ENCODE measurements around the gene MCTP2. TPM values are rescaled to one million over a fixed set of nuclear protein-coding genes. Genes with fewer than 3 reads are reported as not detected.

Gene MCTP2
- total and polyA plus RNA-seq, 2 of the 13 experiments (the other 11 are each of a cell fraction or from before 2014, with no cell fraction given) = 5.1 to 8.6 TPM

GRCh38 chr15:94322141-94322540 lies 90.8 kb downstream of the MCTP2 start:
- Histone ChIP-seq H3K27ac (ENCODE audit: extremely low read length, insufficient read depth, low read length) (no peak overlapping the region), H3K9ac (ENCODE audit: insufficient read depth, low read depth, low read length) (no peak overlapping the region), H3K9me3 (ENCODE audit: low read length) (no peaks in the 10 kb centered on the region), H2AFZ (ENCODE audit: low read length) (no peak overlapping the region), H3K4me3 (replicated peaks in 1 of 3; ENCODE audit: insufficient read depth in 1 of 3, low read depth in 2 of 3, low read length in 3 of 3) (no peak overlapping the region), H4K20me1 (ENCODE audit: insufficient read depth, low read length) (no peaks in the 10 kb centered on the region), H3K4me1 (ENCODE audit: insufficient read depth, low read length) (no peaks in the 10 kb centered on the region; the same call in 1 of the 2 replicates), H3K27me3 (ENCODE audit: control insufficient read depth in 1 of 2, insufficient read depth in 2 of 2, low read length in 2 of 2) (no peaks in the 10 kb centered on the region; a peak in 1 of 5 replicates), H3K36me3 (replicated peaks in 1 of 2; ENCODE audit: control insufficient read depth in 1 of 2, insufficient read depth in 2 of 2, low read length in 2 of 2) (peaks cover 0 to 3% of the 10 kb centered on the region in 2 experiments; a peak in 1 of 5 replicates), H3K79me2 (ENCODE audit: insufficient read depth, low read length) (no peaks in the 10 kb centered on the region), H3K4me2 (ENCODE audit: low read depth, low read length) (no peak overlapping the region)
- no peak for ATAC-seq
- no TSS peak for BruUV-seq (replicated peaks)
- intact Hi-C loops (cut with micrococcal nuclease; ENCODE audit: unreplicated experiment) (loop anchor here (2.0 kb wide), 1 partner anchor 91 kb away; the partner anchor contains the start of gene MCTP2), in situ Hi-C loops (cut with HindIII; ENCODE audit: extremely low pct_ligation_motif_present, low pct_unique_long_range_greater_than_20kb) (loop anchor here (5.0 kb wide), 1 partner anchor 160 kb away; no protein-coding TSS in a partner anchor)
- no peak for DNase-seq (ENCODE audit: low spot score)
- FAIRE-seq = no peak
- CTCF ChIA-PET (ENCODE audit: low intra/inter-chr PET ratio, low total read pairs) = no interaction called here
- no peak for TF ChIP-seq ZNF256 (CRISPR knock-in tag; conservative IDR thresholded peaks at IDR 0.05)
- TF ChIP-seq ZNF143 (CRISPR knock-in tag; IDR thresholded peaks at IDR 0.05) = no peak
- TF ChIP-seq BHLHE40 (IDR thresholded peaks at IDR 0.05; ENCODE audit: low read length) = no peak
- TF ChIP-seq MBNL3 (CRISPR knock-in tag; conservative IDR thresholded peaks at IDR 0.05) = no peak
- TF ChIP-seq GTF3A (CRISPR knock-in tag; conservative IDR thresholded peaks at IDR 0.05) = no peak
- no peak for TF ChIP-seq ZBTB3 (CRISPR knock-in tag; IDR thresholded peaks at IDR 0.05; ENCODE audit: borderline replicate concordance, low read depth)
- TF ChIP-seq ZNF597 (CRISPR knock-in tag; IDR thresholded peaks at IDR 0.05) = no peak
- no peak for TF ChIP-seq ZNF770 (CRISPR knock-in tag; IDR thresholded peaks at IDR 0.05)
- no peak for TF ChIP-seq STAT5B (CRISPR knock-in tag; IDR thresholded peaks at IDR 0.05)
- no peak for TF ChIP-seq MED13 (CRISPR knock-in tag; IDR thresholded peaks at IDR 0.05)
- TF ChIP-seq GFI1 (CRISPR knock-in tag; IDR thresholded peaks at IDR 0.05; ENCODE audit: borderline replicate concordance) = no peak
- no peak for TF ChIP-seq HOXA3 (CRISPR knock-in tag; IDR thresholded peaks at IDR 0.05)
- TF ChIP-seq ZXDC (CRISPR knock-in tag; IDR thresholded peaks at IDR 0.05) = no peak
- TF ChIP-seq RXRB (CRISPR knock-in tag; IDR thresholded peaks at IDR 0.05; ENCODE audit: borderline replicate concordance) = no peak
- TF ChIP-seq ZNF841 (CRISPR knock-in tag; IDR thresholded peaks at IDR 0.05; ENCODE audit: borderline replicate concordance) = no peak
- TF ChIP-seq TFAP4 (IDR thresholded peaks at IDR 0.05; ENCODE audit: borderline replicate concordance, low read depth) = no peak
- TF ChIP-seq U2AF1 (optimal IDR thresholded peaks at IDR 0.05; ENCODE audit: low read depth, low read length) = no peak
- no peak for TF ChIP-seq FOXA3 (CRISPR knock-in tag; IDR thresholded peaks at IDR 0.05)
- WGBS (ENCODE audit: low lambda C conversion rate) = 49% methylated on average over 2 of the region's 2 CpGs
- POLR2A ChIA-PET = no interaction called here

Measured in HepG2 (cell line).